Measurements from ENCODE around the gene C22orf23.

GRCh38 chr22:37973271-37974170 is 20.1 kb upstream of the C22orf23 start:
- TF ChIP-seq POLR2A (IDR thresholded peaks at IDR 0.05; ENCODE audit: low read depth, low read length) (no peak), RAD21 (IDR thresholded peaks at IDR 0.05; ENCODE audit: low read length) (no peak), CEBPB (IDR thresholded peaks at IDR 0.05; ENCODE audit: low read depth, low read length) (no peak)
- TF ChIP-seq, protein P1, sequence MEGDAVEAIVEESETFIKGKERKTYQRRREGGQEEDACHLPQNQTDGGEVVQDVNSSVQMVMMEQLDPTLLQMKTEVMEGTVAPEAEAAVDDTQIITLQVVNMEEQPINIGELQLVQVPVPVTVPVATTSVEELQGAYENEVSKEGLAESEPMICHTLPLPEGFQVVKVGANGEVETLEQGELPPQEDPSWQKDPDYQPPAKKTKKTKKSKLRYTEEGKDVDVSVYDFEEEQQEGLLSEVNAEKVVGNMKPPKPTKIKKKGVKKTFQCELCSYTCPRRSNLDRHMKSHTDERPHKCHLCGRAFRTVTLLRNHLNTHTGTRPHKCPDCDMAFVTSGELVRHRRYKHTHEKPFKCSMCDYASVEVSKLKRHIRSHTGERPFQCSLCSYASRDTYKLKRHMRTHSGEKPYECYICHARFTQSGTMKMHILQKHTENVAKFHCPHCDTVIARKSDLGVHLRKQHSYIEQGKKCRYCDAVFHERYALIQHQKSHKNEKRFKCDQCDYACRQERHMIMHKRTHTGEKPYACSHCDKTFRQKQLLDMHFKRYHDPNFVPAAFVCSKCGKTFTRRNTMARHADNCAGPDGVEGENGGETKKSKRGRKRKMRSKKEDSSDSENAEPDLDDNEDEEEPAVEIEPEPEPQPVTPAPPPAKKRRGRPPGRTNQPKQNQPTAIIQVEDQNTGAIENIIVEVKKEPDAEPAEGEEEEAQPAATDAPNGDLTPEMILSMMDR (conservative IDR thresholded peaks at IDR 0.05; ENCODE audit: low read depth, low read length): no peak
- TF ChIP-seq, protein P2, sequence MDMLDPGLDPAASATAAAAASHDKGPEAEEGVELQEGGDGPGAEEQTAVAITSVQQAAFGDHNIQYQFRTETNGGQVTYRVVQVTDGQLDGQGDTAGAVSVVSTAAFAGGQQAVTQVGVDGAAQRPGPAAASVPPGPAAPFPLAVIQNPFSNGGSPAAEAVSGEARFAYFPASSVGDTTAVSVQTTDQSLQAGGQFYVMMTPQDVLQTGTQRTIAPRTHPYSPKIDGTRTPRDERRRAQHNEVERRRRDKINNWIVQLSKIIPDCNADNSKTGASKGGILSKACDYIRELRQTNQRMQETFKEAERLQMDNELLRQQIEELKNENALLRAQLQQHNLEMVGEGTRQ (IDR thresholded peaks at IDR 0.05; ENCODE audit: low read depth, low read length): no peak
